WTC11 (cell line): Measurements from ENCODE around the gene SPI1.

ENCODE experiments used
- CREB1 ChIP-seq: sonication (generic); formaldehyde crosslinking; IDR thresholded peaks from 2 replicates; pipeline ENCODE4 v1.8.0; 2023; ENCODE audit warnings: mild to moderate bottlenecking, missing genetic modification reagents
- ETV6 ChIP-seq: sonication (generic); formaldehyde crosslinking; IDR thresholded peaks from 2 replicates; pipeline ENCODE4 v1.8.1; 2022; ENCODE audit warnings: mild to moderate bottlenecking, missing genetic modification reagents
- JUN ChIP-seq: sonication (generic); formaldehyde crosslinking; IDR thresholded peaks from 2 replicates; pipeline ENCODE4 v1.8.0; 2023; ENCODE audit warnings: mild to moderate bottlenecking, missing genetic modification reagents
- NFE2L1 ChIP-seq: sonication (generic); formaldehyde crosslinking; IDR thresholded peaks from 2 replicates; pipeline ENCODE4 v1.8.1; 2023; ENCODE audit warnings: missing genetic modification reagents
- SP1 ChIP-seq: sonication (generic); formaldehyde crosslinking; conservative IDR thresholded peaks from 2 replicates; pipeline ENCODE4 v1.8.1; 2022; ENCODE audit warnings: missing genetic modification reagents
- ZNF121 ChIP-seq: sonication (generic); formaldehyde crosslinking; IDR thresholded peaks from 2 replicates; pipeline ENCODE4 v1.8.0; 2023; ENCODE audit warnings: missing genetic modification reagents
- ZNF671 ChIP-seq: fragments of 250-450 bp; sonication (Bioruptor Pico); IDR thresholded peaks from 2 replicates; pipeline ENCODE4 v1.8.0; 2021; ENCODE audit warnings: mild to moderate bottlenecking
- TF ChIP-seq, protein P1 (sequence below): sonication (generic); formaldehyde crosslinking; IDR thresholded peaks from 2 replicates; pipeline ENCODE4 v1.8.0; 2023; ENCODE audit warnings: missing genetic modification reagents
- TF ChIP-seq, protein P2 (sequence below): fragments of 200-600 bp; IDR thresholded peaks from 2 replicates; pipeline ENCODE4 v1.8.0; 2022; ENCODE audit warnings: antibody characterized with exemption
- TF ChIP-seq, protein P3 (sequence below): sonication (generic); formaldehyde crosslinking; IDR thresholded peaks from 2 replicates; pipeline ENCODE4 v1.8.0; 2022; ENCODE audit warnings: mild to moderate bottlenecking, missing genetic modification reagents

GRCh38 chr11:47306484-47306844 is 71.9 kb downstream of the SPI1 start:
- TF ChIP-seq ETV6 (CRISPR knock-in tag), result no peak
- no peak for TF ChIP-seq NFE2L1 (CRISPR knock-in tag)
- no peak for TF ChIP-seq ZNF121
- TF ChIP-seq, protein P1, sequence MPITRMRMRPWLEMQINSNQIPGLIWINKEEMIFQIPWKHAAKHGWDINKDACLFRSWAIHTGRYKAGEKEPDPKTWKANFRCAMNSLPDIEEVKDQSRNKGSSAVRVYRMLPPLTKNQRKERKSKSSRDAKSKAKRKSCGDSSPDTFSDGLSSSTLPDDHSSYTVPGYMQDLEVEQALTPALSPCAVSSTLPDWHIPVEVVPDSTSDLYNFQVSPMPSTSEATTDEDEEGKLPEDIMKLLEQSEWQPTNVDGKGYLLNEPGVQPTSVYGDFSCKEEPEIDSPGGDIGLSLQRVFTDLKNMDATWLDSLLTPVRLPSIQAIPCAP, result no peak
- TF ChIP-seq, protein P2, sequence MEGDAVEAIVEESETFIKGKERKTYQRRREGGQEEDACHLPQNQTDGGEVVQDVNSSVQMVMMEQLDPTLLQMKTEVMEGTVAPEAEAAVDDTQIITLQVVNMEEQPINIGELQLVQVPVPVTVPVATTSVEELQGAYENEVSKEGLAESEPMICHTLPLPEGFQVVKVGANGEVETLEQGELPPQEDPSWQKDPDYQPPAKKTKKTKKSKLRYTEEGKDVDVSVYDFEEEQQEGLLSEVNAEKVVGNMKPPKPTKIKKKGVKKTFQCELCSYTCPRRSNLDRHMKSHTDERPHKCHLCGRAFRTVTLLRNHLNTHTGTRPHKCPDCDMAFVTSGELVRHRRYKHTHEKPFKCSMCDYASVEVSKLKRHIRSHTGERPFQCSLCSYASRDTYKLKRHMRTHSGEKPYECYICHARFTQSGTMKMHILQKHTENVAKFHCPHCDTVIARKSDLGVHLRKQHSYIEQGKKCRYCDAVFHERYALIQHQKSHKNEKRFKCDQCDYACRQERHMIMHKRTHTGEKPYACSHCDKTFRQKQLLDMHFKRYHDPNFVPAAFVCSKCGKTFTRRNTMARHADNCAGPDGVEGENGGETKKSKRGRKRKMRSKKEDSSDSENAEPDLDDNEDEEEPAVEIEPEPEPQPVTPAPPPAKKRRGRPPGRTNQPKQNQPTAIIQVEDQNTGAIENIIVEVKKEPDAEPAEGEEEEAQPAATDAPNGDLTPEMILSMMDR, result no peak
- TF ChIP-seq, protein P3, sequence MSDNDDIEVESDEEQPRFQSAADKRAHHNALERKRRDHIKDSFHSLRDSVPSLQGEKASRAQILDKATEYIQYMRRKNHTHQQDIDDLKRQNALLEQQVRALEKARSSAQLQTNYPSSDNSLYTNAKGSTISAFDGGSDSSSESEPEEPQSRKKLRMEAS (CRISPR knock-in tag), result no peak
- TF ChIP-seq CREB1 (CRISPR knock-in tag), result no peak
- TF ChIP-seq JUN (CRISPR knock-in tag), result no peak
- TF ChIP-seq SP1 (CRISPR knock-in tag), result no peak
- no peak for TF ChIP-seq ZNF671 (CRISPR knock-in tag)
